Keratinocyte (primary cell): ENCODE data around the gene RNF4. TPM values are rescaled to one million over a fixed set of nuclear protein-coding genes. Genes with fewer than 3 reads are reported as not detected.

Experiments
- DNase-seq: peaks from one replicate; pipeline ENCODE4 v3.0.0-alpha.2; 2011; ENCODE audit warnings: low read depth, missing footprints, low spot score
- FAIRE-seq: peaks from 2 replicates; lab custom pipeline; 2011; peaks lifted over from hg19 to GRCh38; lab: Jason Lieb, UNC
- H2AFZ ChIP-seq: 2 replicates; pipeline ENCODE4 v1.6.0; 2012; ENCODE audit warnings: low read length, control low read depth, inconsistent platforms; ENCODE audit not compliant: control insufficient read depth
- H3K27ac ChIP-seq: 2 replicates; pipeline ENCODE4 v1.5.1; 2011; ENCODE audit warnings: low read length; ENCODE audit not compliant: control insufficient read depth, insufficient read depth
- H3K27me3 ChIP-seq: 3 replicates; pipeline ENCODE4 v1.6.0; 2011; ENCODE audit warnings: low read length; ENCODE audit not compliant: control insufficient read depth, insufficient read depth; ENCODE audit errors: extremely low read depth
- H3K36me3 ChIP-seq, 2 experiments: 2 replicates in 1 of 2; 3 replicates in 1 of 2; pipeline ENCODE4 v1.5.1; 2011; ENCODE audit warnings: low read length in 2 of 2, mild to moderate bottlenecking in 1 of 2; ENCODE audit not compliant: control insufficient read depth in 2 of 2, insufficient read depth in 2 of 2; ENCODE audit errors: extremely low read depth in 1 of 2
- H3K4me1 ChIP-seq: 3 replicates; pipeline ENCODE4 v1.5.1; 2011; ENCODE audit warnings: low read length; ENCODE audit not compliant: control insufficient read depth, insufficient read depth; ENCODE audit errors: extremely low read depth
- H3K4me2 ChIP-seq: 3 replicates; pipeline ENCODE4 v1.6.0; 2011; ENCODE audit warnings: low read depth, low read length; ENCODE audit not compliant: control insufficient read depth, insufficient read depth; ENCODE audit errors: extremely low read depth
- H3K4me3 ChIP-seq, 3 experiments: fragments of 200-600 bp in 1 of 3; sonication (generic) in 1 of 3; 2 replicates in 2 of 3; 3 replicates in 1 of 3; pipeline ENCODE4 v1.5.1; 2011 to 2016; ENCODE audit warnings: low read length in 3 of 3, mild to moderate bottlenecking in 3 of 3, control low read depth in 2 of 3, inconsistent platforms in 1 of 3, low read depth in 1 of 3, mixed read lengths in 1 of 3, mixed run types in 1 of 3, moderate library complexity in 1 of 3; ENCODE audit not compliant: control insufficient read depth in 2 of 3, insufficient read depth in 2 of 3; ENCODE audit errors: extremely low read depth in 1 of 3
- H3K79me2 ChIP-seq: 2 replicates; pipeline ENCODE4 v1.6.0; 2012; ENCODE audit warnings: low read length; ENCODE audit not compliant: control insufficient read depth, insufficient read depth
- H3K9ac ChIP-seq: 3 replicates; pipeline ENCODE4 v1.6.0; 2011; ENCODE audit warnings: low read length; ENCODE audit not compliant: control insufficient read depth, insufficient read depth; ENCODE audit errors: extremely low read depth
- H3K9me1 ChIP-seq: 3 replicates; pipeline ENCODE4 v1.6.0; 2011; ENCODE audit warnings: low read length; ENCODE audit not compliant: control insufficient read depth, insufficient read depth; ENCODE audit errors: extremely low read depth
- H3K9me3 ChIP-seq: 2 replicates; pipeline ENCODE4 v1.5.1; 2012; ENCODE audit warnings: low read depth, low read length; ENCODE audit not compliant: control insufficient read depth
- H4K20me1 ChIP-seq: 3 replicates; pipeline ENCODE4 v1.6.0; 2011; ENCODE audit warnings: low read length; ENCODE audit not compliant: control insufficient read depth, insufficient read depth; ENCODE audit errors: extremely low read depth
- EZH2 ChIP-seq: IDR thresholded peaks from one replicate; pipeline ENCODE4 v1.6.1; 2012; ENCODE audit warnings: inconsistent platforms, mild to moderate bottlenecking, low read length, moderate library complexity
- dilution Hi-C: fragments of 300-500 bp; cut with MboI; formaldehyde crosslinking; loops from one replicate; pipeline ENCODE4 v1.7.0; 2020; ENCODE audit warnings: low sequenced_read_pairs; ENCODE audit not compliant: extremely low pct_ligation_motif_present
- polyA plus RNA-seq, 5 experiments: library from polyadenylated mRNA; depleted of rRNA in 3 of 5; stranded (reverse) in 3 of 5; stranded (forward) in 1 of 5; unstranded in 1 of 5; fragments of >200 nt; gene quantifications; 1 replicate in 1 of 5; 2 replicates in 3 of 5; 3 replicates in 1 of 5; pipeline versions ENCODE4 v1.2.1 to v1.2.3, GENCODE V29; 2011 to 2012; ENCODE audit warnings: missing spikeins in 2 of 5, low read depth in 1 of 5, low replicate concordance in 1 of 5
- TF ChIP-seq, protein P1 (sequence below), 3 experiments: IDR thresholded peaks in 1 of 3; conservative IDR thresholded peaks in 1 of 3; optimal IDR thresholded peaks in 1 of 3; 2 replicates in 2 of 3; 3 replicates in 1 of 3; pipeline versions ENCODE3 to v1.5.1; 2011; ENCODE audit warnings: low read length in 3 of 3, mild to moderate bottlenecking in 3 of 3, moderate library complexity in 2 of 3, control low read depth in 1 of 3, inconsistent platforms in 1 of 3; ENCODE audit not compliant: insufficient read depth in 2 of 3; ENCODE audit errors: extremely low read depth in 1 of 3

The RNF4 gene
- polyA plus RNA-seq, 1 donor (not counting 4 experiments of a cell fraction or from before 2014, with no cell fraction given), result 63.6 TPM

- Histone ChIP-seq H3K4me3 (no peak overlapping the region), H3K4me2 (no peak overlapping the region), H4K20me1 (peaks cover 3% of the 10 kb centered on the region), H3K9ac (no peak overlapping the region), H3K27me3 (no peaks in the 10 kb centered on the region), H3K36me3 (peaks cover 38 to 45% of the 10 kb centered on the region in 2 experiments), H3K27ac (no peak overlapping the region), H3K79me2 (peaks cover 26% of the 10 kb centered on the region), H3K4me1 (no peaks in the 10 kb centered on the region), H3K9me3 (no peaks in the 10 kb centered on the region), H2AFZ (no peak overlapping the region), H3K9me1 (no peaks in the 10 kb centered on the region)
- TF ChIP-seq EZH2, result no peak
- TF ChIP-seq, protein P1, sequence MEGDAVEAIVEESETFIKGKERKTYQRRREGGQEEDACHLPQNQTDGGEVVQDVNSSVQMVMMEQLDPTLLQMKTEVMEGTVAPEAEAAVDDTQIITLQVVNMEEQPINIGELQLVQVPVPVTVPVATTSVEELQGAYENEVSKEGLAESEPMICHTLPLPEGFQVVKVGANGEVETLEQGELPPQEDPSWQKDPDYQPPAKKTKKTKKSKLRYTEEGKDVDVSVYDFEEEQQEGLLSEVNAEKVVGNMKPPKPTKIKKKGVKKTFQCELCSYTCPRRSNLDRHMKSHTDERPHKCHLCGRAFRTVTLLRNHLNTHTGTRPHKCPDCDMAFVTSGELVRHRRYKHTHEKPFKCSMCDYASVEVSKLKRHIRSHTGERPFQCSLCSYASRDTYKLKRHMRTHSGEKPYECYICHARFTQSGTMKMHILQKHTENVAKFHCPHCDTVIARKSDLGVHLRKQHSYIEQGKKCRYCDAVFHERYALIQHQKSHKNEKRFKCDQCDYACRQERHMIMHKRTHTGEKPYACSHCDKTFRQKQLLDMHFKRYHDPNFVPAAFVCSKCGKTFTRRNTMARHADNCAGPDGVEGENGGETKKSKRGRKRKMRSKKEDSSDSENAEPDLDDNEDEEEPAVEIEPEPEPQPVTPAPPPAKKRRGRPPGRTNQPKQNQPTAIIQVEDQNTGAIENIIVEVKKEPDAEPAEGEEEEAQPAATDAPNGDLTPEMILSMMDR (optimal IDR thresholded peaks at IDR 0.05 in 1 of 3, IDR thresholded peaks at IDR 0.05 in 1 of 3, conservative IDR thresholded peaks at IDR 0.05 in 1 of 3; ENCODE audit: extremely low read depth in 1 of 3, insufficient read depth in 2 of 3, low read length in 3 of 3), result no peak
- dilution Hi-C loops, result no loop called here
- DNase-seq, result no peak
- no peak for FAIRE-seq
Measured at GRCh38 chr4:2510351-2511259, 41.7 kb downstream of the RNF4 start.

DNA sequence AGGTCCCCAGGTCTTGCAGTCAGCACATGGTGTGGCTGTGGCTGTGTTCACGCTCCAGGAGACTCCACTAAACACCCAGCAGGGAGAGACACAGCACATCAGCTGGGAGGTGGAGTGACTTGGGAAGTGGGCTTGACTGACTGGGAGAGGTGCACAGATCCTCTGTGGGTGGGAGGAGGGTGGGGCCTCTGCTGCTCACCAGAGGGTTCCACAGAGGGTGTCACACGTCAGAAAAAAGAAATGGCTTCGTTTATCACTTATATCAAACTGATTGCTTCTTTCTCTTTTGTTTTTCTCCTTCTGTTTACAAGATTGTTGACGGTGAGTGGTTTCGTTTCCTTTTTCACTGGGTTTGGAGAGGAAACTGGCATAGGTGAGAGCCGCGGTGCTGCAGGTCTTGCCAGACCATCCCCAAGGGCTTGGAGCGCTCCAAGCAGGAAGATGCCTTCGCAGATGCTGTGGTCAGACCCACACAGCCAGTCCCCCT, 42.8 kb downstream of the RNF4 start:
- peaks cover 42 to 50% of the 10 kb centered on the region in 2 experiments for H3K36me3 ChIP-seq

More for the DNA sequence above, 42.8 kb downstream of the RNF4 start:
- DNase-seq (no peak), FAIRE-seq (no peak)
- H4K20me1 ChIP-seq, result peaks cover 3% of the 10 kb centered on the region
- peaks cover 20% of the 10 kb centered on the region for H3K79me2 ChIP-seq
- H3K4me2 ChIP-seq, result no peak overlapping the region
- no peak overlapping the region for H2AFZ ChIP-seq
- no peak for TF ChIP-seq EZH2
- TF ChIP-seq, protein P1 (optimal IDR thresholded peaks at IDR 0.05 in 1 of 3, IDR thresholded peaks at IDR 0.05 in 1 of 3, conservative IDR thresholded peaks at IDR 0.05 in 1 of 3; ENCODE audit: extremely low read depth in 1 of 3, insufficient read depth in 2 of 3, low read length in 3 of 3), result no peak
- dilution Hi-C loops, result no loop called here
- no peak overlapping the region for H3K9ac ChIP-seq
- no peaks in the 10 kb centered on the region for H3K9me1 ChIP-seq
- no peaks in the 10 kb centered on the region for H3K9me3 ChIP-seq
- H3K4me3 ChIP-seq, result no peak overlapping the region
- H3K4me1 ChIP-seq, result no peaks in the 10 kb centered on the region
- no peaks in the 10 kb centered on the region for H3K27me3 ChIP-seq
- H3K27ac ChIP-seq, result no peak overlapping the region
